ENCODE data around the gene DIPK1A.

- TF ChIP-seq CTCF (IDR thresholded peaks at IDR 0.05; ENCODE audit: low read depth, low read length), result no peak
- no peak for TF ChIP-seq POLR2A (IDR thresholded peaks at IDR 0.05; ENCODE audit: extremely low read depth, insufficient read length)
- no peak for TF ChIP-seq MYC (IDR thresholded peaks at IDR 0.05; ENCODE audit: low read depth, low read length)
These were observed 33.4 kb downstream of the DIPK1A start for GRCh38 chr1:92927870-92928269.

All from NB4 (cell line).